ENCODE results near the gene AUTS2.

The AUTS2 gene

DNA sequence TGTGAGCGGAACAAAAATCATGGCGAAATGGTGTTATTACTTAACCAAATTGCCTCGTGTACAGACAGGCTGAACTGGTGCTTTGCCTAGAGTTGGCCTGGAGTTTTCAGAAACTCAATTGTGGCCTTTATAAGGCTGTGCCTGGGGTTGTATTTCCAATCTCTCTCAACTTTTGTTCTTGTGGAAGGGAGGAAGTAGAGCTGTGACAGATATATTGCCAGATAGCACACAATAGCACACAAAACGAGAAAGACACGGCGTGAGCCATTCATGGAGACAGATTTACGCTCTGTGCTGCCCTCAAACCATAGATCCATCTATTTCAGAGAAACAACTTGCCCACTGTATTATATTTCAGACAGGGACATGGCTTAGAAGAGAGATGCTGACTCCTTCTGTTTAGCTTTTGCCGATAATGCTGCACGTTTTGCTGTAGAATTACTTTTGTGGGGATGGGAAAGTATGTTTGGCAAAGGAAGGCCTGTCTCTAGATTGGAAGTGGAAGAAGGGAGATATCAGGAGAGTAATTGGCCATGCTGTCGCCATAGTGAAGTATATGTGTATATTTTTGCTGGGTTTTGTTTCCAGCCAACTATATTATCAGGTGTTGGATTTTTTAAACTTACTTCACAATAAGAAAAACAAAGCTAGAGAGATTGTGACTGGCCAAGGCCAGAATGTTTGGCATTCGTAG is 80.4 kb downstream of the AUTS2 start:
- Histone ChIP-seq H3K4me3 (ENCODE audit: low read length) (no peak overlapping the region), H3K4me1 (ENCODE audit: insufficient read depth, low read length) (peaks cover 37% of the 10 kb centered on the region), H2AFZ (ENCODE audit: low read depth, low read length) (no peak overlapping the region), H3K27me3 (ENCODE audit: insufficient read depth, low read length) (no peaks in the 10 kb centered on the region), H3K36me3 (ENCODE audit: insufficient read depth, low read length) (no peaks in the 10 kb centered on the region), H3K9me3 (ENCODE audit: low read length) (no peaks in the 10 kb centered on the region)

DNA sequence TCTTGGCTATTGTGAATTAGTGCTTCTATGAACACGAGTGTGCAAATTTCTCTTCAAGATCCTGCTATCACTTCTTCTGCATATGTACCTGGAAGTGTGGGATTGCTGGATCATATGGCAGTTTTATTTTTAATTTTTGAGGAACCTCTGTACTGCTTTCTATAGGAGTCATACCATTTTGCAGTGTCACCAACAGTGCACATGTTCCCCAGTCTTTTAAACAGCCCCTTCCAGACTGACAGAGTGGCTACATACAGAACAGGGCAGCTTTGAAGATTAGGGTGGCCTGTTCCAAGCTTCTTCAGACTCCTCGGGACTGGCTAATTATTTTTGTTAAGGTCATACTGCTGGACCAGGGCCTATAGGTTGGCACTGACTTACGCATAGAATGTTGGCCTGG is 82.9 kb downstream of the AUTS2 start:
- H3K4me1 ChIP-seq (ENCODE audit: insufficient read depth, low read length) = peaks cover 40% of the 10 kb centered on the region
- H3K9me3 ChIP-seq (ENCODE audit: low read length) = no peaks in the 10 kb centered on the region
- H2AFZ ChIP-seq (ENCODE audit: low read depth, low read length) = no peak overlapping the region
- no peak overlapping the region for H3K4me3 ChIP-seq (ENCODE audit: low read length)
- no peaks in the 10 kb centered on the region for H3K27me3 ChIP-seq (ENCODE audit: insufficient read depth, low read length)
- no peaks in the 10 kb centered on the region for H3K36me3 ChIP-seq (ENCODE audit: insufficient read depth, low read length)

DNA sequence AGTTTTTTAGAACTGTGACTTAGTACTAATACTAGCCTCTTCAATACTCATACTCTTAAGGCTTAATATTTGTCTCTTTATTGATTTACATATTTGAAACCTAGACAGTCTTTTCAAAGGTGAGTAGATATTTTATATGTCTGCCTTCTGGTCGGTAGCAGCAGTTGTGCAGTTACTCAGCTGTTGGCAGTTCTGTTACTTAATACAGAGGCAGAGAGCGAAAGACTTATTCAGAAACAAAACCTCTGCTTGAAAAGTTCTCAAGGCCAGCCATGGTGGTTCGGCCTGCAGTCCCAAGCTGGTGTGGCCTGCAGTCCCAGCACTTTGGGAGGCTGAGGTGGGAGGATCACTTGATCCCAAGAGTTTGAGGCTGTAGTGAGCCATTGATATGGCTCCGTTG is 84.2 kb downstream of the AUTS2 start:
- no peaks in the 10 kb centered on the region for H3K36me3 ChIP-seq (ENCODE audit: insufficient read depth, low read length)
- no peak overlapping the region for H2AFZ ChIP-seq (ENCODE audit: low read depth, low read length)
- no peaks in the 10 kb centered on the region for H3K27me3 ChIP-seq (ENCODE audit: insufficient read depth, low read length)
- H3K4me3 ChIP-seq (ENCODE audit: low read length) = no peak overlapping the region
- peaks cover 32% of the 10 kb centered on the region for H3K4me1 ChIP-seq (ENCODE audit: insufficient read depth, low read length)
- H3K9me3 ChIP-seq (ENCODE audit: low read length) = no peaks in the 10 kb centered on the region

DNA sequence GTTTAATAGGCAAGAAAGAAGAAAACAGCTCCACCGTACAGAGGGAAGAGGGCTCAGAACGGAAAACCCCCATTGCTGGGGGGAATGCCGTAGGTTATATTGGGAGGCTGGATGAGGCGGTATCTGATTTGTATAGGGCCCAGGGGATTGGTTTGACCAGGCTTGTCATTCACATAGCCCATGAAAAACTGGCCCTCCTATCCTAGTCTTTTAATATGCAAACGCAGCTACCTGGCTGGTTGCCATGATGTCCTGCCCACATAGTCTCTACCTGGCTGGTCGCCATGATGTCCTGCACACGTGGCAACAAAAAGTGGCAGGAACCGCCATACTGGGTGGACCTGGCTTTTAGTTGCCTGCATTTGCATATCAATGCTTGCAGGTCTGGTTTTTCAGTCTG is 84.7 kb downstream of the AUTS2 start:
- H3K36me3 ChIP-seq (ENCODE audit: insufficient read depth, low read length) = no peaks in the 10 kb centered on the region
- no peaks in the 10 kb centered on the region for H3K27me3 ChIP-seq (ENCODE audit: insufficient read depth, low read length)
- H3K9me3 ChIP-seq (ENCODE audit: low read length) = no peaks in the 10 kb centered on the region
- H3K4me3 ChIP-seq (ENCODE audit: low read length) = no peak overlapping the region
- H2AFZ ChIP-seq (ENCODE audit: low read depth, low read length) = no peak overlapping the region
- peaks cover 32% of the 10 kb centered on the region for H3K4me1 ChIP-seq (ENCODE audit: insufficient read depth, low read length)

DNA sequence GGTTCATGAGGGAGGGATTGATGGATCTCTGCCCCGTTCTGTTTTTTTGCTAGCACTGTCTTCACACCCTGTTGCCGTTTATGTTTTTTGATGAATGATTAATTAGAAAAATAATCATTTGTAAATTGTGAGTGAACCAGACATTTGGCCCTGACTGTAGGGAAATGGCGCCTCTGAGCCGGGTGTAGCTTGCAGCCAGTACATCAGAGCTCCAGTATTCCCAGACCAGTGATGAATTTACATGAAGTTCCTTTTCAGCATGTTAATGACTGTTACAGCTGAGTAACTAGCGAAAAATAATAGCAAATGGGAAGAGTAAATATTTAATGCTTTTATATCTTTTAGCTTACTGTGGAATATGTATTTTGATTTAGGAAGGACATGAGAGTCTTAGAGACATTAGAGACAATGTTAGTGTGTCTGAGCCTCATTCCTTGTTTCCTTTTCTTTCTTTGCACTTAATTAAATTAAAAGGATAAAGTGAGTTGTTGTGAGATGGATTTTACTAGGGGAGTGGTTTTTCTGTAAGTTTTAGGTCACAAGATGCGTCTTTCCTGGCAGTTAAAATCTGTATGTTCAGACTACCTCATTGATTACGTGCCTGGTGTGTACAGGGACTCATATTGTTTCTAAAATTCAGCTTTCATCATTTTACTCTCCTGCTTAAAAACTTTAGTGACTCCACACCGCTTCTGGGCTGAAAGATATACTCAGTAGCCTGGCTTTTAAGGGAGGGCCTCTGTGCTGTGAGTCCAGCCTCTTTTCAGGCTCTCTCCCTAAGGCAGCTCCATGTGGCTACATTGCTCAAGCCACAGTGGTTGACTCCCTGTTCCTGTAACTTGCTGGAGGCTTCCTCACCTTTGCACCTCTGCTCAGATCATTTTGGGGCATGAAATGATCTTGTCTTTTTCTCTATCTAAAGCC is 86.4 kb downstream of the AUTS2 start:
- Histone ChIP-seq H2AFZ (ENCODE audit: low read depth, low read length) (no peak overlapping the region), H3K9me3 (ENCODE audit: low read length) (no peaks in the 10 kb centered on the region), H3K4me1 (ENCODE audit: insufficient read depth, low read length) (peaks cover 26% of the 10 kb centered on the region), H3K27me3 (ENCODE audit: insufficient read depth, low read length) (no peaks in the 10 kb centered on the region), H3K36me3 (ENCODE audit: insufficient read depth, low read length) (no peaks in the 10 kb centered on the region), H3K4me3 (ENCODE audit: low read length) (no peak overlapping the region)

DNA sequence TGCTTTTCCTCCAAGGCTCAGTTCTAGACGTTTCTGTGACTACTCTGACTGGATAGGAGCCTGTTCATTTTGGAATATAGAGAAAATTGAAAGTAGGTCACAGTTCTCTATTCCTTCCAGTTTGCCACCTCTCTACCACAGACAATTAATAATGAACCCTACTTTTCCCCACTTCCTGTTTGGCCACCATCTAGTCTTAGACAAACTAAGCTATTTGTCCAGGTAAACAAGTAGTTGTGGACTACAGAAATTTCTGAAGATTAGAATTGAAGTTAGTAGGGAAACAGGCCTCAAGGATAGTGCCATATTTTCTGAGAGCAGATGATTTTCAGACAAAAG is 87.0 kb downstream of the AUTS2 start:
- Histone ChIP-seq H3K4me3 (ENCODE audit: low read length) (no peak overlapping the region), H3K27me3 (ENCODE audit: insufficient read depth, low read length) (no peaks in the 10 kb centered on the region), H2AFZ (ENCODE audit: low read depth, low read length) (no peak overlapping the region)

DNA sequence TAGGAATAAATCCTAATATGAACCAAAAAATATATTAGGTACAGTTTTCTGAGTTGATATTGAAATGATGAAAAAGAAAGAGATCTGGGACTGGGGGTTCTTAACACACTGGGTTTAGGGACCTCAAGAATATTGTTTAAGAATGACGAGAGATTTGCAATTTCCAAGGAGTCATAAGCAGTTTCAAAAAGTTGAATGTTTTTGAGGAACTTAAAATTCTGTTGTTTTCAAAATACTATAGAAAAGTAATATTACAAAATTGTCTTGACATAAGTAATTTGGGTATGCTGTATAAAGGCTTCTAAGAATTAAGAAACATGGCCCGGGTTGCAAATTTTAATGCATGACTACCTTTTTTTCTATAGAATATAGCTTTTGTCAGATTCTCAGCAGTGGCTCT is 88.1 kb downstream of the AUTS2 start:
- Histone ChIP-seq H2AFZ (ENCODE audit: low read depth, low read length) (no peak overlapping the region), H3K27me3 (ENCODE audit: insufficient read depth, low read length) (no peaks in the 10 kb centered on the region), H3K4me3 (ENCODE audit: low read length) (no peak overlapping the region), H3K9me3 (ENCODE audit: low read length) (peaks cover 11% of the 10 kb centered on the region), H3K4me1 (ENCODE audit: insufficient read depth, low read length) (peaks cover 26% of the 10 kb centered on the region), H3K36me3 (ENCODE audit: insufficient read depth, low read length) (peaks cover 5% of the 10 kb centered on the region)

More for the DNA sequence above, 87.0 kb downstream of the AUTS2 start:
- Histone ChIP-seq H3K4me1 (ENCODE audit: insufficient read depth, low read length) (peaks cover 26% of the 10 kb centered on the region), H3K9me3 (ENCODE audit: low read length) (peaks cover 1% of the 10 kb centered on the region), H3K36me3 (ENCODE audit: insufficient read depth, low read length) (no peaks in the 10 kb centered on the region)

DNA sequence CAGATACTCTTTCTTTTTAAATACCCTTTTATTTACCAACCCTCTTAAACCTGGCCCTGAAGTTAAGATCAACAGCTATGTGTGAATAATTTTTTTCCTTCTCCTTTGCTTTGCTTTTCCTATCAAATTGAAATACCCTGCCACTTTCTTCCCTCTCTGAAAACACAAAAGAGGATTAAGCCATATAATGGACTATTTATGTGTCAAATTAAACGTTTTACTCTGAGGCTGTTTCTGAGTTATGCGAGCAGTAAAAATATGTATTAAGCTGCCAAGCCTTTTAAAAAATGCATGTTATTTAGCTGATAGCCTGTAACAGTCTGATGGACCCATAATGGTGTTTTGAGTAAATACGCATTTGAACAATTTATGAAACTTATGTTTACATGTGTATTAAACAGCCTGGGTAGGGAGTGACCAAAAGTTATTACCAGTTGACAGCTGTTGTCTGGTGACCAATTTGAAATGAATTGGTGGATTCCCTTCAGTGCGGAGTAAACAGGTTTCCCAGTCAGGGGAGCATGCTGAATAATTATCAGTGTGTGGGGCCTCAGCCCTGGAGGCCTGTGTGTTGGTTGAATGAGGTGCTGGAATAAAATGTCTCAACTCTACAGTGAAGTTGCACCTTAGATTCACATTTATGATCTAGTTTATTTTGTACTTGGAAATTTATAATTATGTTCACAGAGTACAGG is 89.6 kb downstream of the AUTS2 start:
- H3K9me3 ChIP-seq (ENCODE audit: low read length) = peaks cover 11% of the 10 kb centered on the region
- no peak overlapping the region for H3K4me3 ChIP-seq (ENCODE audit: low read length)
- H3K27me3 ChIP-seq (ENCODE audit: insufficient read depth, low read length) = no peaks in the 10 kb centered on the region
- no peak overlapping the region for H2AFZ ChIP-seq (ENCODE audit: low read depth, low read length)
- peaks cover 8% of the 10 kb centered on the region for H3K36me3 ChIP-seq (ENCODE audit: insufficient read depth, low read length)
- peaks cover 26% of the 10 kb centered on the region for H3K4me1 ChIP-seq (ENCODE audit: insufficient read depth, low read length)

DNA sequence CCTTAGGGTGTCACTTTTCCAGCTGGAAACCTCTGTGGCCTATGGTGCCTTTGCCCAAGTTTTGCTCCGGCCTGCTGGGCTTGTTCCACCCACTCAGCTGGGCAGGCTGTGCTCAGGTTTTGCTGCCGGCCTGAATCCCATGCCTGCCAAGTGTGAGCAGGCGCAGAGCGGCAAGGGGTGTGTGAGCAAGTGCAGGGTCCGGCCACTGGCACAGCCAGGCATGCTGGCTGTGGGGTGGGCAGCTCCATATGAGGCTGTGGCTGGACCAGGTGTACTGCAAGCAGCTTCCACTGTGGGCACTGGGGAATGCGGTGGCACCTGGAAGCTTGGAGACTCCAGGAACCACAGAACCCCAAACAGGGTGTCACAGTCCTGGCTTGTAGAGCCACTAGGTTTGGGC is 92.1 kb downstream of the AUTS2 start:
- H3K4me3 ChIP-seq (ENCODE audit: low read length) = no peak overlapping the region
- no peak overlapping the region for H2AFZ ChIP-seq (ENCODE audit: low read depth, low read length)
- H3K27me3 ChIP-seq (ENCODE audit: insufficient read depth, low read length) = no peaks in the 10 kb centered on the region
- peaks cover 8% of the 10 kb centered on the region for H3K36me3 ChIP-seq (ENCODE audit: insufficient read depth, low read length)
- peaks cover 15% of the 10 kb centered on the region for H3K4me1 ChIP-seq (ENCODE audit: insufficient read depth, low read length)
- H3K9me3 ChIP-seq (ENCODE audit: low read length) = peaks cover 11% of the 10 kb centered on the region

DNA sequence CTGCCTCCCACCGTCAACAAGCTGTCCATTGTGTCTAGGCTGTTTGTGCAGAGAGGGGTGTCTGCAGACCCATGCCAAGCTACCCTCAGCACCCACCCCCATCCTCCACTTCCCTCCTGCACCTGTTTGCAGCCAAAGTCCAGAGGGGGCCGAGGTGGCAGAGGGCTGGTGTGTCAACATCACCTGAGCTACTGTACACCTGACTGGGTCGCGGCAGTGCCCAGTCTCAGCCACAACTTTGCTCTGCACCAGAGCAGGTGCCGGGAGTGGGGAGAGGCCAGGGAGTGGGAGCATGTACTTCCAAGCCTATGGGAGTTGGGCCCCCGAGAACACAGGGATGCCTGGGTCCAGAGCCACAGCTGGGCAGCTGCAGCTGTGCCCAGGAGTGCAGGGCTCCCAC is 93.1 kb downstream of the AUTS2 start:
- H3K27me3 ChIP-seq (ENCODE audit: insufficient read depth, low read length) = no peaks in the 10 kb centered on the region
- peaks cover 11% of the 10 kb centered on the region for H3K9me3 ChIP-seq (ENCODE audit: low read length)
- H3K36me3 ChIP-seq (ENCODE audit: insufficient read depth, low read length) = peaks cover 8% of the 10 kb centered on the region
- H3K4me3 ChIP-seq (ENCODE audit: low read length) = no peak overlapping the region
- H2AFZ ChIP-seq (ENCODE audit: low read depth, low read length) = no peak overlapping the region
- H3K4me1 ChIP-seq (ENCODE audit: insufficient read depth, low read length) = peaks cover 16% of the 10 kb centered on the region

DNA sequence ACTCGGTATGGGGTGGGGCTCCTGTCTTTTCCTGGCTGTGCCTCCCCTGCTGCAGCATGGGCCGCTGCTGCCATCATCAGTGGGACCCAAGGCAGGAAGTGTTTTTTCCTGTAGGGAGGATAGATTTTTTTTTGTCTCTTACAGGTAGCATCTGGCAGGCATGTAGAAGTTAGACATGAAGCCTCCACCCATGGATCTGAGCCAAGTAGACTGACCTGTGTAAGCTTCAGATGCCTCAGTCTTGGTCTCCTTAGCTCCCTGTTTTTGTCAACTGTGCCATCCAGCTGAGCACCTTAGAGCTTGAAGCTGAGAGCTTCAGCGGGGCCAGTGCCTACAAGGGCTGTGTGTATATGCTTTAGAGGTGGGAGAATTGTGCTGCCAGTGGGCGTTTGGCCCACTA is 93.5 kb downstream of the AUTS2 start:
- Histone ChIP-seq H3K9me3 (ENCODE audit: low read length) (peaks cover 11% of the 10 kb centered on the region), H3K4me1 (ENCODE audit: insufficient read depth, low read length) (peaks cover 20% of the 10 kb centered on the region), H3K27me3 (ENCODE audit: insufficient read depth, low read length) (no peaks in the 10 kb centered on the region), H3K4me3 (ENCODE audit: low read length) (no peak overlapping the region), H3K36me3 (ENCODE audit: insufficient read depth, low read length) (peaks cover 8% of the 10 kb centered on the region), H2AFZ (ENCODE audit: low read depth, low read length) (no peak overlapping the region)

DNA sequence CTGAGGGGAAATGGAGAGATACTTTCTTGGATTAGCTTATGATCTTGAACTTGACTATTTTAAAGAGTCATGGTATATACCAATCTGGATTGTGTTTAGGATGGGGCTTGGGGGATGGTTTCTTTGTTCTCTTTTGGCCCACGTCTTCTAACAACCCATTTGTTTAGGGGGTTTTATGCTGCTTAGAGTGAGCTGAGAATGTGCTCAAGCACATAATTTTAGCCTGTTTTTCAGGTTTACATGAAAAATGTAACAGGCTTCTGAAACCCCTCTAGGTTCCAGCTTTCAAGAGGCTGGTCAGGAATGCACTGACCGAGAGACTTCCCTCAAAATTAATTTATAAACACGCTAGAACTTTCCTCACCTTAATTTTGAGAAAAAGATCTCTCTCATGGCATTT is 94.3 kb downstream of the AUTS2 start:
- peaks cover 26% of the 10 kb centered on the region for H3K4me1 ChIP-seq (ENCODE audit: insufficient read depth, low read length)
- H2AFZ ChIP-seq (ENCODE audit: low read depth, low read length) = no peak overlapping the region
- no peak overlapping the region for H3K4me3 ChIP-seq (ENCODE audit: low read length)
- no peaks in the 10 kb centered on the region for H3K27me3 ChIP-seq (ENCODE audit: insufficient read depth, low read length)
- peaks cover 8% of the 10 kb centered on the region for H3K36me3 ChIP-seq (ENCODE audit: insufficient read depth, low read length)
- H3K9me3 ChIP-seq (ENCODE audit: low read length) = peaks cover 11% of the 10 kb centered on the region

DNA sequence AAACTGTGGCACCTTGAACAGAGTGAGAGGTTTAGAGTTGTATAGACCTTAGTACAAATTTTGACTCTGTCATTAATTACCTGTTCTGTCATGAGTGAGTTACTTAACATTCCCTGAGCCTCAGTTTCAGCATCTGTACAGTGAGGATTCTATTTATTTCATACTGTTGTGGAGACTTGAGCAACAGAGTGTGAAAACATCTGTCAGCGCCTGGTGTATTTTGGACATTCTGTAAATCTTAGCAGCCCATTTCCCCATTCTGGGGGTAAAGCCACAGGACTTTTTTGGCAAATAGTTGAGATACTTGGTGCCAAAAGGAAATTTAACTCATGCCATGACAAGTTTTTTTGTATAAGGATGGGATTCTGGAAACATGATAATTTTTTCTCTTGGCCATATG is 94.8 kb downstream of the AUTS2 start:
- Histone ChIP-seq H3K9me3 (ENCODE audit: low read length) (peaks cover 11% of the 10 kb centered on the region), H3K4me3 (ENCODE audit: low read length) (no peak overlapping the region), H3K4me1 (ENCODE audit: insufficient read depth, low read length) (peaks cover 23% of the 10 kb centered on the region), H3K36me3 (ENCODE audit: insufficient read depth, low read length) (peaks cover 8% of the 10 kb centered on the region), H2AFZ (ENCODE audit: low read depth, low read length) (no peak overlapping the region), H3K27me3 (ENCODE audit: insufficient read depth, low read length) (no peaks in the 10 kb centered on the region)

Data from neuron (in vitro differentiated cells).